Neural progenitor cell (in vitro differentiated cells): ENCODE results near the gene ZNF148.

Experiments used
- CTCF ChIP-seq: fragments of 200-600 bp; sonication (generic); IDR thresholded peaks from 2 replicates; pipeline ENCODE4 v1.5.1; 2017; ENCODE audit warnings: antibody characterized with exemption, mild to moderate bottlenecking
- EZH2 ChIP-seq: fragments of 200-600 bp; sonication (generic); IDR thresholded peaks from 2 replicates; pipeline ENCODE4 v1.6.1; 2017; ENCODE audit warnings: antibody characterized with exemption, mild to moderate bottlenecking, moderate library complexity

DNA sequence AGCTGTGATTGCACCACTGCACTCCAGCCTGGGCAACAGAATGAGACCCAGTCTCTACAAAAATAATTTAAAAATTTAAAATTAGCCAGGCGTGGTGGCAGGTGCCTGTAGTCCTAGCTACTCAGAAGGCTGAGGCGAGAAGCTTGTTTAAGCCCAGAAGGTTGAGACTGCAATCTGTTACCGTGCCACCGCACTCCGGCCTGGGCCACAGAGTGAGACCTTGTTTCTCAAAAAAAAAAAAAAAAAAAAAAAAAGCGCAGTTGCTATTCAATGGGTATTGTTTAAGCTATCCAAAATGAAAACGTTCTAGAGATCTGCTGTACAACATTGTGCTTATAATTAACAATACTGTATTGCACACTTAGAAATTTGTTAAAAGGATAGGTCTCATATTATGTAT is 24.0 kb downstream of the ZNF148 start:
- TF ChIP-seq CTCF (no peak), EZH2 (no peak)
